Stimulated activated CD4-positive, alpha-beta T cell treated with anti-CD3 and anti-CD28 coated beads, Interleukin-1b, Interleukin-23, amount 100 ng/mL, for 24 hours (primary cell): ENCODE results near the gene GALE.
"Not testable (repeated sequence)": the region's sequence is repeated elsewhere in the genome, so short reads cannot be mapped to it uniquely, and the experiment has no call there.

Experiments used
- DNase-seq, 4 experiments: peaks; one replicate each; pipeline ENCODE4 v3.0.0-alpha.2; 2020; ENCODE audit warnings: low read depth in 4 of 4, low spot score in 1 of 4

The GALE gene

GRCh38 chr1:23793018-23793781 lies 7.4 kb downstream of the GALE start:
- DNase-seq: no peak

GRCh38 chr1:23792151-23792945 lies 8.2 kb downstream of the GALE start:
- DNase-seq: no peak

GRCh38 chr1:23791516-23792047 lies 9.0 kb downstream of the GALE start:
- DNase-seq: no peak

GRCh38 chr1:23790696-23791515 lies 9.6 kb downstream of the GALE start, which contains the start of gene LYPLA2:
LYPLA2 (plus strand) TSS chr1:23791145; CDS start chr1:23792683, 1,538 bp downstream.
- peak; percentile 72 to 87 (median 86) for DNase-seq

GRCh38 chr1:23788695-23789094 lies 11.9 kb downstream of the GALE start:
- DNase-seq: no peak

- no peak for DNase-seq
These were observed 12.9 kb downstream of the GALE start for GRCh38 chr1:23787701-23788100.

GRCh38 chr1:23784846-23785245 lies 15.7 kb downstream of the GALE start:
- no peak for DNase-seq

GRCh38 chr1:23783141-23783540 lies 17.4 kb downstream of the GALE start:
- DNase-seq: not testable (repeated sequence)

GRCh38 chr1:23779826-23780371 lies 20.7 kb downstream of the GALE start:
- DNase-seq: no peak

GRCh38 chr1:23777979-23778814 lies 22.4 kb downstream of the GALE start, which contains the start of gene PITHD1:
PITHD1 (plus strand) TSS chr1:23778418; CDS start chr1:23778516, 98 bp downstream.
- peak; percentile 45 to 67 (median 54) for DNase-seq

- no peak for DNase-seq
These were observed 24.3 kb downstream of the GALE start for GRCh38 chr1:23776217-23776616.

GRCh38 chr1:23774174-23774880 lies 26.2 kb downstream of the GALE start:
- DNase-seq: no peak

GRCh38 chr1:23772854-23773242 lies 27.7 kb downstream of the GALE start:
- DNase-seq: no peak

- DNase-seq: peak; percentile 69 to 84 (median 76)
These were observed 28.3 kb downstream of the GALE start for GRCh38 chr1:23772049-23772853.

- no peak for DNase-seq
These were observed 31.8 kb downstream of the GALE start for GRCh38 chr1:23768733-23769132.

GRCh38 chr1:23763041-23763577 lies 37.4 kb downstream of the GALE start:
- no peak for DNase-seq

GRCh38 chr1:23759277-23759676 lies 41.3 kb downstream of the GALE start:
- no peak for DNase-seq

GRCh38 chr1:23757812-23758211 lies 42.7 kb downstream of the GALE start:
- no peak for DNase-seq
